GM19463 (cell line): ENCODE results near the gene GSG1L.

Experiments used
- ATAC-seq: cut with Tn5 transposase; IDR thresholded peaks from one replicate; pipeline ENCODE4 v1.9.1; 2021; ENCODE audit warnings: mild to moderate bottlenecking, moderate library complexity; ENCODE audit not compliant: unreplicated experiment

Gene GSG1L

GRCh38 chr16:27742333-27742732, 321.2 kb downstream of the GSG1L start:
- ATAC-seq, result no peak

GRCh38 chr16:27740496-27741201, 322.9 kb downstream of the GSG1L start:
- ATAC-seq, result no peak

GRCh38 chr16:27739606-27740357, 323.7 kb downstream of the GSG1L start:
- no peak for ATAC-seq

GRCh38 chr16:27738596-27738995, 324.9 kb downstream of the GSG1L start:
- ATAC-seq, result no peak
